ENCODE measurements around the gene CRLF3. TPM values are rescaled to one million over a fixed set of nuclear protein-coding genes. Genes with fewer than 3 reads are reported as not detected.

Gene CRLF3, protein sequence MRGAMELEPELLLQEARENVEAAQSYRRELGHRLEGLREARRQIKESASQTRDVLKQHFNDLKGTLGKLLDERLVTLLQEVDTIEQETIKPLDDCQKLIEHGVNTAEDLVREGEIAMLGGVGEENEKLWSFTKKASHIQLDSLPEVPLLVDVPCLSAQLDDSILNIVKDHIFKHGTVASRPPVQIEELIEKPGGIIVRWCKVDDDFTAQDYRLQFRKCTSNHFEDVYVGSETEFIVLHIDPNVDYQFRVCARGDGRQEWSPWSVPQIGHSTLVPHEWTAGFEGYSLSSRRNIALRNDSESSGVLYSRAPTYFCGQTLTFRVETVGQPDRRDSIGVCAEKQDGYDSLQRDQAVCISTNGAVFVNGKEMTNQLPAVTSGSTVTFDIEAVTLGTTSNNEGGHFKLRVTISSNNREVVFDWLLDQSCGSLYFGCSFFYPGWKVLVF
- total RNA-seq: 11.2 and 14.6 TPM in 2 replicates

DNA sequence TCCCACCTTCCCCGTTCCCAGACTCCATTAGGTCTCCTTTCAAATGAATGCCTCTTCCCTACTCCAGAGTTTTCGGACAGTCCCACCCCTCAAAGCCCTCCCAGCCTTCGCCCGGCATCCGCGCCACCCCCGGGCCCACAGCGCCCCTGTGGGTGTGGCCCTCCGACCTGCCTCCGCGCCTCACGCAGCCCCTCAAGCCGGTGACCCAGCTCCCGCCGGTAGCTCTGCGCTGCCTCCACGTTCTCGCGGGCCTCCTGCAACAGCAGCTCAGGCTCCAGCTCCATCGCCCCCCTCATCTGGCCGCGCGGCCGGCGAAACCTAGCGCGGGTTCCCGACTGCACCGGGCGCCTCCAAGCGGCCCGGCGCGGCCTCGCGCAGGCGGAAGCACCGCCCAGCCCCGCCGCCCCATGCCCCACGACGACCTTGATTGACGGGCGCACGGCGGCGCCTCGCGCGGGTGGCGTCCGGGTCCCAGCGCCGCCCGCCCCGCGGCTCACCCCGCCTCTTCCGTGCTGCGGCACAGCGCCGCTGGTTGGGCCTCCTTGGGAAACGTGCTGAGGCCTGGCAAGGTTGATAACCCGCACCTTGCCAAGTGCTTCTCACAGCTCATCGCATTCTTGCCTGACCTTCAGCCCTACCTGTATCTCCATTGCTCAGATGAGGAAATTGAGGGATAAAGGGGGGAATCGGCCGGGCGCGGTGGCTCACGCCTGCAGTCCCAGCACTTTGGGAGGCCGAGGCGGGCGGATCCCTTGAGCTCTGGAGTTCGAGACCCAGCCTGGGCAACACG is at the start of gene CRLF3:
TSS of gene CRLF3 (minus strand) at position 337 of the 790 bp plus-strand sequence. CDS start at position 296, 41 bp downstream.

DNA sequence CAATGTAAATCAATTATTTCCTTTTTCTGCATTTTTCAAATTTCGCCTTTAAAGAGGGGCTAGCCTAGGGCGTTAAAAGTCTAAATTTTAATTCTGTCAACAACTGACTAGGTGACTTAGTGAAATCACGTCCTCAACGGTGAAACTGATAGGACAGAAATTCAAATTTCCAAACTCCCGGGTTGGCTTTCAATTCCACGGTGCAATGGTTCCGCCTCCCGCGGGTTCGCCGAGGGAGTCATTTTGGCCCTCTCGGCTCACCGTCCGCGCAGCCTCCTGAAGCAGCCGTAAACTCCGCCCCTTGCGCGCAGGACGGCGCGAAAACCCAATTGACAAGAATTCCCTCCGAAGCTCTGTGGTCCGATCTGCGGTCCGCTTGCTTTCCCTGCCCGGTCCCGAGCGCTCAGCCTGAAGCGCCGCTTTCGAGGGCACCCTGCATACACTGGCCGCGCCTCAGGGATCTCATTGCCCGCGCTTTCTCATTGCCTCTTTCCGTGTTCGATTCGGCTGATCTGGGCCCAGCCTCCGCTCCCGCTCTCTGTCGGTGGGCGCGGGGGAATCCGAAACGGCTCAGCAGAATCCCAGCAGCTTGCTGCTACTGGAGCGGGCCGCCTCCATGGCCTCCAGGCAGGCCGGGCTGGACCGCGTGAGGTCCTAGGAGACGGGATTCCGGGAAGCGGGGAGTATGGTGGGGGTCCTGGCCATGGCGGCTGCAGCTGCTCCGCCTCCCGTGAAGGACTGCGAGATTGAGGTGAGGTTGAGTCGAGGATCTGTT is 7.4 kb upstream of the CRLF3 start, which contains the start of gene ATAD5:
TSS of gene ATAD5 (plus strand) at position 304 of the 775 bp plus-strand sequence. CDS start at position 686, 382 bp downstream.

Small RNA genes within 50 kb of the gene (small RNA-seq; reads per million reads assigned to genes)
- not detected for gene RNU6-298P

Other genes with a start within 250 kb of the CRLF3 start
- gene ATAD5, start 7.3 kb upstream of the CRLF3 start, total RNA-seq: 2.7 and 3.0 TPM in 2 replicates
- 16.8 and 19.3 TPM in 2 replicates for gene TEFM, start 81.5 kb upstream of the CRLF3 start, total RNA-seq
- gene ADAP2, start 97.3 kb upstream of the CRLF3 start, total RNA-seq: 0.22 and 0.39 TPM in 2 replicates
- 9.8 and 11.2 TPM in 2 replicates for gene RNF135, start 146.3 kb upstream of the CRLF3 start, total RNA-seq